NT2/D1 (cell line): Measurements from ENCODE around the gene ZDHHC18.

ENCODE experiments used
- SUZ12 ChIP-seq: IDR thresholded peaks from 2 replicates; pipeline ENCODE4 v1.6.1; 2011; ENCODE audit not compliant: insufficient read length, insufficient read depth; ENCODE audit errors: extremely low read depth
- YY1 ChIP-seq: IDR thresholded peaks from 2 replicates; pipeline ENCODE4 v1.6.1; 2011; ENCODE audit not compliant: insufficient read length, insufficient read depth
- ZNF274 ChIP-seq: IDR thresholded peaks from 2 replicates; pipeline ENCODE4 v1.6.1; 2011; ENCODE audit warnings: mild to moderate bottlenecking, low read depth, low read length

- TF ChIP-seq YY1 (no peak), ZNF274 (no peak), SUZ12 (no peak)
Measured at GRCh38 chr1:26791148-26791547, 35.3 kb upstream of the ZDHHC18 start.
